Ovary (tissue), 9 donors: ENCODE results near the gene NETO2. TPM values are rescaled to one million over a fixed set of nuclear protein-coding genes. Genes with fewer than 3 reads are reported as not detected.

Experiments used
- DNase-seq, 5 donors: peaks; one replicate each; pipeline ENCODE4 v3.0.0-alpha.2; 2019 to 2020
- H3K27ac ChIP-seq, 2 donors: fragments of 200-600 bp; one replicate each; pipeline versions ENCODE4 v1.5.1 to v1.8.0; 2019 to 2022
- H3K27me3 ChIP-seq: fragments of 200-600 bp; one replicate; pipeline ENCODE4 v1.8.0; 2022
- H3K36me3 ChIP-seq: fragments of 200-600 bp; sonication (generic); one replicate; pipeline ENCODE4 v1.5.1; 2019
- H3K4me1 ChIP-seq: one replicate; pipeline ENCODE4 v1.8.1; 2013; ENCODE audit warnings: mild to moderate bottlenecking, moderate library complexity; ENCODE audit not compliant: insufficient read depth
- H3K4me3 ChIP-seq: fragments of 200-600 bp; sonication (generic); one replicate; pipeline ENCODE4 v1.5.1; 2017
- H3K9me3 ChIP-seq, 2 donors: fragments of 200-600 bp in 1 of 2; sonication (generic) in 1 of 2; one replicate each; pipeline versions ENCODE4 v1.5.1 to v1.8.1; 2013 to 2019; ENCODE audit warnings: mild to moderate bottlenecking in 1 of 2, moderate library complexity in 1 of 2
- EP300 ChIP-seq: sonication (generic); formaldehyde crosslinking; IDR thresholded peaks from one replicate; pipeline ENCODE4 v1.6.1; 2017; ENCODE audit warnings: antibody characterized with exemption
- POLR2A ChIP-seq: fragments of 450-650 bp; IDR thresholded peaks from one replicate; pipeline ENCODE4 v1.6.1; 2017; ENCODE audit warnings: antibody characterized with exemption, mild to moderate bottlenecking, moderate library complexity
- WGBS, 3 donors: extraction: QIAGEN DNeasy Blood & Tissue Kit in 1 of 3; methylation state at CpG; one replicate each; pipeline versions ENCODE4 v1.1.5 to v1.1.7; 2013 to 2017; 5-methylcytosine and 5-hydroxymethylcytosine counted together
- intact Hi-C, 4 donors: fragments of 100-400 bp; cut with DNase I; formaldehyde crosslinking; loops; one replicate each; pipeline versions ENCODE4 v1.11.0 to v1.15.1; 2022 to 2023
- polyA plus RNA-seq, 2 donors: library from polyadenylated mRNA; stranded (reverse); fragments of 200-250 nt in 1 of 2; fragments of 350-450 nt in 1 of 2; fragmentation: Illumina TruSeq in 1 of 2; extraction: RNeasy Lipid Tissue Mini Kit (QIAGEN cat#74804) in 1 of 2; gene quantifications; one replicate each; pipeline ENCODE4 v1.2.3, GENCODE V29; 2013 to 2014
- total RNA-seq, 7 donors: library from RNA; depleted of rRNA in 2 of 7; stranded (reverse); fragments of >200 nt in 2 of 7; fragmentation: NEBNext Ultra II Directional in 3 of 7; extraction: Animal tissue kit (Norgen Biotek cat#: 25700) in 3 of 7; gene quantifications; one replicate each; pipeline versions ENCODE4 v1.1.0 to v1.2.4, GENCODE V29; 2016 to 2023
- TF ChIP-seq, protein P1 (sequence below), 3 donors: fragments of 450-650 bp in 2 of 3; fragments of 200-600 bp in 1 of 3; IDR thresholded peaks; one replicate each; pipeline versions ENCODE4 v1.5.1 to v1.8.0; 2016 to 2022; ENCODE audit warnings: antibody characterized with exemption in 3 of 3, mild to moderate bottlenecking in 1 of 3
- donor health status: DM: no; HTN: no; CAD: no; lungs with moderate emphysema.
- donor health status: DM: no; HTN: no; CAD: no.
- donor health status: Bipolar disorder and iron deficiency.
- donor health status: DM: yes; HTN: yes; CAD: no.
- donor health status: DM: no; HTN: no; CAD: no.
- donor health status: DM: yes; HTN: yes; CAD: no.

Gene NETO2
- total and polyA plus RNA-seq, 9 donors = 0.53 to 6.3 (median 1.8) TPM

DNA sequence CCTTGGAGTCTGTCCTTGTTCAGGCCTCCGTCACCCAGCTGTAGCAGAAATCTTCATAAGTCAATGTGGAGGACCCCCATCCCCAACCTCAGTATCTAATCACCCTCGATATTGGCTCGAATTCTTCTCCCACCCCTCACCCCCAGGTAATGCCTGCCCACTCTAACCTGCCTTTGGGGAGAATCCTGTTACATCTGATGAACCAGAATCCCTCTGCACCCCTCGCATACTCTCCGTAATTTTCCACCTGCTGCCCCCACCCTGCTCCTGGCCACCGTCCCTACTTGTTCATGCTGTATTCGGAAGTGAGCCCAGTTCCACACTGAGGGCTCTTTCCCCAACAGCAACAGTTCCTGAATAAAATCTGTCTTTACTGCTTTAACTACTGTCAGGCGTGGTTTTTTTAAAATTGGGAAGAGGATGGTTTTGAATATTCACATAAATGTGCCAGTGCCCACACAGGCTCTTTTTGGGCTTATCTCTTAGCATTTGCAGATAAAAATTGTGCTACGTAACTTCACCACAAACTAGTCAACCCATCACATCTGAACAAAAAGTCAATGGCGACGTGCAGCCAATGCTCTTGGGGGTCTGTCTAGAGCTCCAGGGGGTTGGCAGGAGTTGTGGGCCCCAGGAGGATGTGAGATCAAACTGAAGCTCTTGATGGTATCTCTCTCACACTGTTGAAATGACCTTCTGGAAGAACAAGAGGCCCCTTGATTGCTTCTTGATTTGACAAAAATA lies 73.7 kb downstream of the NETO2 start:
- Histone ChIP-seq H3K27ac (no peak overlapping the region), H3K36me3 (no peaks in the 10 kb centered on the region), H3K4me3 (no peak overlapping the region), H3K9me3 (no peaks in the 10 kb centered on the region), H3K4me1 (no peaks in the 10 kb centered on the region), H3K27me3 (no peaks in the 10 kb centered on the region)
- 92 to 94% (median 93%) methylated on average over 11 of the region's 11 CpGs for WGBS, 3 donors
- intact Hi-C loops = no loop called here
- TF ChIP-seq, protein P1, sequence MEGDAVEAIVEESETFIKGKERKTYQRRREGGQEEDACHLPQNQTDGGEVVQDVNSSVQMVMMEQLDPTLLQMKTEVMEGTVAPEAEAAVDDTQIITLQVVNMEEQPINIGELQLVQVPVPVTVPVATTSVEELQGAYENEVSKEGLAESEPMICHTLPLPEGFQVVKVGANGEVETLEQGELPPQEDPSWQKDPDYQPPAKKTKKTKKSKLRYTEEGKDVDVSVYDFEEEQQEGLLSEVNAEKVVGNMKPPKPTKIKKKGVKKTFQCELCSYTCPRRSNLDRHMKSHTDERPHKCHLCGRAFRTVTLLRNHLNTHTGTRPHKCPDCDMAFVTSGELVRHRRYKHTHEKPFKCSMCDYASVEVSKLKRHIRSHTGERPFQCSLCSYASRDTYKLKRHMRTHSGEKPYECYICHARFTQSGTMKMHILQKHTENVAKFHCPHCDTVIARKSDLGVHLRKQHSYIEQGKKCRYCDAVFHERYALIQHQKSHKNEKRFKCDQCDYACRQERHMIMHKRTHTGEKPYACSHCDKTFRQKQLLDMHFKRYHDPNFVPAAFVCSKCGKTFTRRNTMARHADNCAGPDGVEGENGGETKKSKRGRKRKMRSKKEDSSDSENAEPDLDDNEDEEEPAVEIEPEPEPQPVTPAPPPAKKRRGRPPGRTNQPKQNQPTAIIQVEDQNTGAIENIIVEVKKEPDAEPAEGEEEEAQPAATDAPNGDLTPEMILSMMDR (IDR thresholded peaks at IDR 0.05) = no peak
- TF ChIP-seq POLR2A (no peak), EP300 (no peak)
- DNase-seq = no peak

DNA sequence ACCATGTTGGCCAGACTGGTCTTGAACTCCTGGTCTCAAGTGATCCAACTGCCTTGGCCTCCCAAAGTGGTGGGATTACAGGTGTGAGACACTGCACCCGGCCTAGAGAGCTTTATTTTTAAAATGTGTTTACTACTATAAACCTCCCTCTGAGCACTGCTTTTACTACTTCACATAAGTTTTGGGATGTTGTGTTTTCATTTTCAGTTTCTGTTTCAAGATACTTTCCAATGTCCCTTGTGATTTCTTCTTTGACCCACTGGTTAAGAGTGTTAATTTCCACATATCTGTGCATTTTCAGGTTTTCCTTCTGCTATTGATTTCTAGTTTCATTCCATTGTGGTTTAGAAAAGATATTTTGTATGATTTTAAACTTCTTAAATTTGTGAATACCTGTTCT lies 74.4 kb downstream of the NETO2 start:
- Histone ChIP-seq H3K27ac (no peak overlapping the region), H3K27me3 (no peaks in the 10 kb centered on the region), H3K4me3 (no peak overlapping the region), H3K9me3 (no peaks in the 10 kb centered on the region), H3K4me1 (no peaks in the 10 kb centered on the region), H3K36me3 (no peaks in the 10 kb centered on the region)
- intact Hi-C loops = no loop called here
- DNase-seq = no peak
- TF ChIP-seq, protein P1 (IDR thresholded peaks at IDR 0.05) = no peak
- TF ChIP-seq EP300 (no peak), POLR2A (no peak)
- WGBS, 3 donors = 48 to 81% (median 74%) methylated on average over 1 of the region's 1 CpG

DNA sequence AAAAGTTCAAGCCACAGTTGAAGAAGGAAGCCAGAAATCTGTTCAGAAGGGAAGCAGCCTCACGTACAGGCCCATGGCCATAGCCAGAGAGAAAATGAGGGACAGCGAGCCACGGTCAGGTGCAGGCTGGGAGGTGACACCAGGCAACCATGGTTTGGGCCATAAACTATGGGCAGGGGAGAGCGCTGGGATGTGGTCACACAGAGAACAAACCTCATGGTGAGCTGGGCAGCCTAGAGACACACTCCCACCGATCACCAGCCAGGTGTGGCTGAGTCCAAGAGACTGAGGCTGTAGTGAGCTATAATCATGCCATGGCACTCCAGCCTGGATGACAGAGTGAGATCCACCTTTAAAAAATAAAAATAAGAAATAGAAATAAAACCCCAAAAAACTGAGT lies 76.5 kb downstream of the NETO2 start:
- WGBS, 3 donors = 90 to 94% (median 94%) methylated on average over 5 of the region's 5 CpGs
- DNase-seq = no peak
- no peaks in the 10 kb centered on the region for H3K9me3 ChIP-seq
- no peaks in the 10 kb centered on the region for H3K4me1 ChIP-seq
- H3K4me3 ChIP-seq = no peak overlapping the region
- H3K36me3 ChIP-seq = no peaks in the 10 kb centered on the region
- TF ChIP-seq EP300 (no peak), POLR2A (no peak)
- no peaks in the 10 kb centered on the region for H3K27me3 ChIP-seq
- intact Hi-C loops = no loop called here
- H3K27ac ChIP-seq = no peak overlapping the region

DNA sequence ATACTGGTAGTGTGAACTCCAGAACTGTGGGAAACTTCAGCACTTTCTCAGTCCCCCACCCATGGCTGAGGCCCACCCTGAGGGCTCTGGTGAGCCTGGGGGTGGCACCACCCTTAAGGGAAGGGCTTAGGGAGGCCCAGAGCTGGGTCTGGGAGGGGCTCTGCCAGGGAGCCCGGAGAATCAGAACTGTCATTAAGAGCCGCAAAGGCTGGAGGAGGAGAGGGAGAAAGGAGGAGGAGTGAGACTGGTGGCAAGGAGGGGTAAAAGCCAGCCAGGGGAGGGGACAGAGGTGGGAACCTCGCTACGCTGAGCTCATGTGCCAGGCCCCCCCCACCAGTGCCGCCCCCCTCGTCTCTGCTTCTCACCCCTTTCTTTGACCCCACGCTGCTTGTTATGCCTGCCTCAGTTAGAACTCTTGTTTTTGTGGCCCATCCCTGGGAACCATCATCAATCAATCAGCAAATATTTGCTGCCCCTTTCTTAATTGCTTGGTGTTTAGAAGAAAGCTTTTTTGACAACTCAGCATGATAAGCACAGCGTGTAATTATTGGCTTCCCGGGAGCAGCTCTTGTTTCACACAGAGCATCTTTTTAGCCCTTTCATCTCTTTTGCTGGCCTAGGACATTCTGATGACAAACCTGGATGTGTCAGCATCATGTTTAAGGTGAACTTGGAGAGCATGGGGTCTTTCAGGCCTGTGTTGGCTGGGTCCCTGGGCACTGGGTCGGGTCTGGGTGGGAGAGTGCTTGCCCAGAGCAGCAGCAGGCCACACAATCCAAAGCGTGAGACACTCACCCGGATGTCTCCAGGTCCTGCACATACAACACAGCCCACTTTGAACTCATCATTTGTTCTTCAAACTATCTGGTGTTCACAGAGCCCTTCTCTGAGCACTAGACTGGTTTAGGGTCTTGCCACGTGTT lies 77.7 kb downstream of the NETO2 start:
- TF ChIP-seq, protein P1 (IDR thresholded peaks at IDR 0.05) = no peak
- no peak for TF ChIP-seq POLR2A
- no peak for TF ChIP-seq EP300
- Histone ChIP-seq H3K36me3 (no peaks in the 10 kb centered on the region), H3K27ac (no peak overlapping the region), H3K4me3 (no peak overlapping the region), H3K27me3 (no peaks in the 10 kb centered on the region), H3K4me1 (no peaks in the 10 kb centered on the region), H3K9me3 (no peaks in the 10 kb centered on the region)
- WGBS, 3 donors = 41 to 56% (median 50%) methylated on average over 13 of the region's 13 CpGs
- intact Hi-C loops = no loop called here
- no peak for DNase-seq
